ENCODE results near the gene CFAP77. TPM values are rescaled to one million over a fixed set of nuclear protein-coding genes. Genes with fewer than 3 reads are reported as not detected.

The CFAP77 gene
- total and polyA plus RNA-seq, 2 of the 13 experiments (the other 11 are each of a cell fraction or from before 2014, with no cell fraction given): not detected

DNA sequence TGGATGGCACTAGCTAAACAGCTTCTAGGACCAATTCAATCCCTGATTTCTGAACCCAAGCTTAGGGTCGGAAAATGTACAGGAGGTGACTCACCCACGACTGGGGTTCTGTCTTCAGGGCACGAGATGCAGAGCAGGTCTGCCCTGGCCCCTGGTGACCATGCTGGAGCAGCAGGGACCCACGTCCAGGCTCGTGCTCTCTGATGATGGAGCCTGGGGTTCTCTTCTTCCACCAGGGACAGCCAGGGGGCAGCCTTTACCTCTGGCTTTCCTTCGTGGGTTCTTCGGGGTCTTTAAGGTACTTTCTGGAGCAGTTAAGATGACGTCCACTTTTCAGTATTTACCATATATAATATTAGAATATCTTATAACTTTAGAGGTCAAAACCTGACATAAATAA lies 2.1 kb downstream of the CFAP77 start:
- no peak for FAIRE-seq
- in situ Hi-C loops (cut with HindIII; ENCODE audit: extremely low pct_ligation_motif_present, low pct_unique_long_range_greater_than_20kb) (loop anchor here (5.0 to 10.0 kb wide), 3 partner anchors 93 to 385 kb away; no protein-coding TSS in a partner anchor), intact Hi-C loops (cut with micrococcal nuclease; ENCODE audit: unreplicated experiment) (loop anchor here (2.0 to 10.0 kb wide), 2 partner anchors 93 to 163 kb away; no protein-coding TSS in a partner anchor)
- H3K4me2 ChIP-seq (ENCODE audit: low read depth, low read length): no peak overlapping the region
- H3K27me3 ChIP-seq (ENCODE audit: control insufficient read depth in 1 of 2, insufficient read depth in 2 of 2, low read length in 2 of 2): peaks cover 2 to 57% of the 10 kb centered on the region in 2 experiments; a peak in 3 of 5 replicates
- H2AFZ ChIP-seq (ENCODE audit: low read length): no peak overlapping the region
- TF ChIP-seq, protein P1, sequence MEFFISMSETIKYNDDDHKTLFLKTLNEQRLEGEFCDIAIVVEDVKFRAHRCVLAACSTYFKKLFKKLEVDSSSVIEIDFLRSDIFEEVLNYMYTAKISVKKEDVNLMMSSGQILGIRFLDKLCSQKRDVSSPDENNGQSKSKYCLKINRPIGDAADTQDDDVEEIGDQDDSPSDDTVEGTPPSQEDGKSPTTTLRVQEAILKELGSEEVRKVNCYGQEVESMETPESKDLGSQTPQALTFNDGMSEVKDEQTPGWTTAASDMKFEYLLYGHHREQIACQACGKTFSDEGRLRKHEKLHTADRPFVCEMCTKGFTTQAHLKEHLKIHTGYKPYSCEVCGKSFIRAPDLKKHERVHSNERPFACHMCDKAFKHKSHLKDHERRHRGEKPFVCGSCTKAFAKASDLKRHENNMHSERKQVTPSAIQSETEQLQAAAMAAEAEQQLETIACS (CRISPR knock-in tag; IDR thresholded peaks at IDR 0.05): no peak
- TF ChIP-seq, protein P2, sequence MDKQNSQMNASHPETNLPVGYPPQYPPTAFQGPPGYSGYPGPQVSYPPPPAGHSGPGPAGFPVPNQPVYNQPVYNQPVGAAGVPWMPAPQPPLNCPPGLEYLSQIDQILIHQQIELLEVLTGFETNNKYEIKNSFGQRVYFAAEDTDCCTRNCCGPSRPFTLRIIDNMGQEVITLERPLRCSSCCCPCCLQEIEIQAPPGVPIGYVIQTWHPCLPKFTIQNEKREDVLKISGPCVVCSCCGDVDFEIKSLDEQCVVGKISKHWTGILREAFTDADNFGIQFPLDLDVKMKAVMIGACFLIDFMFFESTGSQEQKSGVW (CRISPR knock-in tag; IDR thresholded peaks at IDR 0.05; ENCODE audit: borderline replicate concordance): no peak
- TF ChIP-seq ZNF777 (CRISPR knock-in tag; IDR thresholded peaks at IDR 0.05): peak; percentile 60; the same call in 1 of the 2 replicates
- TF ChIP-seq KDM5B (CRISPR knock-in tag; IDR thresholded peaks at IDR 0.05; ENCODE audit: borderline replicate concordance): no peak
- no peak for TF ChIP-seq ATRX (CRISPR knock-in tag; IDR thresholded peaks at IDR 0.05; ENCODE audit: borderline replicate concordance)
- TF ChIP-seq PHF8 (CRISPR knock-in tag; IDR thresholded peaks at IDR 0.05): no peak
- TF ChIP-seq ZNF441 (CRISPR knock-in tag; IDR thresholded peaks at IDR 0.05; ENCODE audit: borderline replicate concordance): no peak
- TF ChIP-seq, protein P3, sequence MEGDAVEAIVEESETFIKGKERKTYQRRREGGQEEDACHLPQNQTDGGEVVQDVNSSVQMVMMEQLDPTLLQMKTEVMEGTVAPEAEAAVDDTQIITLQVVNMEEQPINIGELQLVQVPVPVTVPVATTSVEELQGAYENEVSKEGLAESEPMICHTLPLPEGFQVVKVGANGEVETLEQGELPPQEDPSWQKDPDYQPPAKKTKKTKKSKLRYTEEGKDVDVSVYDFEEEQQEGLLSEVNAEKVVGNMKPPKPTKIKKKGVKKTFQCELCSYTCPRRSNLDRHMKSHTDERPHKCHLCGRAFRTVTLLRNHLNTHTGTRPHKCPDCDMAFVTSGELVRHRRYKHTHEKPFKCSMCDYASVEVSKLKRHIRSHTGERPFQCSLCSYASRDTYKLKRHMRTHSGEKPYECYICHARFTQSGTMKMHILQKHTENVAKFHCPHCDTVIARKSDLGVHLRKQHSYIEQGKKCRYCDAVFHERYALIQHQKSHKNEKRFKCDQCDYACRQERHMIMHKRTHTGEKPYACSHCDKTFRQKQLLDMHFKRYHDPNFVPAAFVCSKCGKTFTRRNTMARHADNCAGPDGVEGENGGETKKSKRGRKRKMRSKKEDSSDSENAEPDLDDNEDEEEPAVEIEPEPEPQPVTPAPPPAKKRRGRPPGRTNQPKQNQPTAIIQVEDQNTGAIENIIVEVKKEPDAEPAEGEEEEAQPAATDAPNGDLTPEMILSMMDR (CRISPR knock-in tag; IDR thresholded peaks at IDR 0.05): peak; percentile 67
- no peak for TF ChIP-seq NFE2L1 (CRISPR knock-in tag; IDR thresholded peaks at IDR 0.05; ENCODE audit: borderline replicate concordance)
- no peak for TF ChIP-seq CBFB (CRISPR knock-in tag; IDR thresholded peaks at IDR 0.05)
- peak; percentile 52 for TF ChIP-seq STAG1 (CRISPR knock-in tag; IDR thresholded peaks at IDR 0.05)
- peak; percentile 24; the same call in 1 of the 2 replicates for TF ChIP-seq SMC3 (IDR thresholded peaks at IDR 0.05; ENCODE audit: low read length)
- no peak for TF ChIP-seq RNF2 (conservative IDR thresholded peaks at IDR 0.05; ENCODE audit: low read depth)
- TF ChIP-seq ZNF224 (CRISPR knock-in tag; IDR thresholded peaks at IDR 0.05): no peak
- TF ChIP-seq, protein P4, sequence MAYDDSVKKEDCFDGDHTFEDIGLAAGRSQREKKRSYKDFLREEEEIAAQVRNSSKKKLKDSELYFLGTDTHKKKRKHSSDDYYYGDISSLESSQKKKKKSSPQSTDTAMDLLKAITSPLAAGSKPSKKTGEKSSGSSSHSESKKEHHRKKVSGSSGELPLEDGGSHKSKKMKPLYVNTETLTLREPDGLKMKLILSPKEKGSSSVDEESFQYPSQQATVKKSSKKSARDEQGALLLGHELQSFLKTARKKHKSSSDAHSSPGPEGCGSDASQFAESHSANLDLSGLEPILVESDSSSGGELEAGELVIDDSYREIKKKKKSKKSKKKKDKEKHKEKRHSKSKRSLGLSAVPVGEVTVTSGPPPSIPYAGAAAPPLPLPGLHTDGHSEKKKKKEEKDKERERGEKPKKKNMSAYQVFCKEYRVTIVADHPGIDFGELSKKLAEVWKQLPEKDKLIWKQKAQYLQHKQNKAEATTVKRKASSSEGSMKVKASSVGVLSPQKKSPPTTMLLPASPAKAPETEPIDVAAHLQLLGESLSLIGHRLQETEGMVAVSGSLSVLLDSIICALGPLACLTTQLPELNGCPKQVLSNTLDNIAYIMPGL (CRISPR knock-in tag; IDR thresholded peaks at IDR 0.05; ENCODE audit: borderline replicate concordance in 1 of 2, low read depth in 1 of 2): 0 out of 4 replicates have a peak, but pooled peaks of 1 of the 2 experiments have one; percentile 31
- TF ChIP-seq ZSCAN22 (CRISPR knock-in tag; IDR thresholded peaks at IDR 0.05): no peak
- no peak for TF ChIP-seq ISX (CRISPR knock-in tag; conservative IDR thresholded peaks at IDR 0.05)
- TF ChIP-seq PCBP2 (optimal IDR thresholded peaks at IDR 0.05; ENCODE audit: low read depth, low read length, poor library complexity, severe bottlenecking): no peak
- TF ChIP-seq RCOR2 (CRISPR knock-in tag; IDR thresholded peaks at IDR 0.05): no peak
- peak; percentile 65 for TF ChIP-seq ZNF263 (CRISPR knock-in tag; IDR thresholded peaks at IDR 0.05)
- no peak for TF ChIP-seq MBD4 (IDR thresholded peaks at IDR 0.05; ENCODE audit: borderline replicate concordance, low read length)
- DNase-seq (ENCODE audit: low spot score): peak; percentile 10
- no peaks in the 10 kb centered on the region for H3K79me2 ChIP-seq (ENCODE audit: insufficient read depth, low read length)
- no peak overlapping the region for H3K9ac ChIP-seq (ENCODE audit: insufficient read depth, low read depth, low read length)
- ChIA-PET POLR2A (no interaction called here), CTCF (ENCODE audit: low intra/inter-chr PET ratio, low total read pairs) (interaction anchor here (1.1 to 2.8 kb wide), 3 partner anchors 163 to 388 kb away, joined by 4 to 22 read pairs (median 9); no protein-coding TSS in a partner anchor)
- H3K4me1 ChIP-seq (ENCODE audit: insufficient read depth, low read length): peaks cover 33% of the 10 kb centered on the region
- no TSS peak for BruUV-seq (replicated peaks)
- H4K20me1 ChIP-seq (ENCODE audit: insufficient read depth, low read length): peaks cover 3% of the 10 kb centered on the region; the same call in 1 of the 2 replicates
- 10% methylated on average over 8 of the region's 8 CpGs for WGBS (ENCODE audit: low lambda C conversion rate)
- peak; percentile 67 for ATAC-seq
- H3K27ac ChIP-seq (ENCODE audit: extremely low read length, insufficient read depth, low read length): no peak overlapping the region
- H3K36me3 ChIP-seq (replicated peaks in 1 of 2; ENCODE audit: control insufficient read depth in 1 of 2, insufficient read depth in 2 of 2, low read length in 2 of 2): no peaks in the 10 kb centered on the region
- no peaks in the 10 kb centered on the region for H3K9me3 ChIP-seq (ENCODE audit: low read length)
- H3K4me3 ChIP-seq (replicated peaks in 1 of 3; ENCODE audit: insufficient read depth in 1 of 3, low read depth in 2 of 3, low read length in 3 of 3): no peak overlapping the region
